Naive thymus-derived CD8-positive, alpha-beta T cell (primary cell): ENCODE data around the gene CUL4A. TPM values are rescaled to one million over a fixed set of nuclear protein-coding genes. Genes with fewer than 3 reads are reported as not detected.
A peak's percentile ranks its signal among the peaks of the same experiment; 100 is the strongest.
"Not testable (repeated sequence)": the region's sequence is repeated elsewhere in the genome, so short reads cannot be mapped to it uniquely, and the experiment has no call there.

Experiments used
- ATAC-seq, 2 donors: fragments of 150-1000 bp; cut with Tn5 transposase in 1 of 2; sonication (Bioruptor Pico), chemical (Tn5 transposase) in 1 of 2; 1 replicate in 1 of 2; 2 replicates in 1 of 2; pipeline ENCODE4 v1.10.0; 2021; ENCODE audit warnings: mild to moderate bottlenecking in 2 of 2, moderate library complexity in 2 of 2
- POLR2A ChIA-PET: fragments of 350-600 bp; sonication (Branson Sonifier 250); formaldehyde crosslinking; loops from one replicate; lab custom pipeline; 2021; ENCODE audit warnings: antibody characterized with exemption; lab: Charles Lee
- DNase-seq, 10 donors: peaks; one replicate each; pipeline versions ENCODE4 v3.0.0 to v3.0.0-alpha.2; 2020 to 2022
- H3K27ac Mint-ChIP-seq, 10 donors: one replicate each; pipeline ENCODE4 v1.8.0; 2020 to 2022; ENCODE audit warnings: mild to moderate bottlenecking in 10 of 10, mixed read lengths in 10 of 10, moderate library complexity in 4 of 10, inconsistent platforms in 1 of 10
- H3K27me3 Mint-ChIP-seq, 5 donors: one replicate each; pipeline ENCODE4 v1.8.0; 2021 to 2022; ENCODE audit warnings: mixed read lengths in 5 of 5
- H3K36me3 Mint-ChIP-seq, 3 donors: one replicate each; pipeline ENCODE4 v1.8.0; 2020 to 2022; ENCODE audit warnings: mixed read lengths in 3 of 3, mild to moderate bottlenecking in 2 of 3, inconsistent platforms in 1 of 3
- H3K4me1 Mint-ChIP-seq, 4 donors: one replicate each; pipeline ENCODE4 v1.8.0; 2021 to 2022; ENCODE audit warnings: mixed read lengths in 4 of 4
- H3K4me3 Mint-ChIP-seq, 10 donors: one replicate each; pipeline ENCODE4 v1.8.0; 2020 to 2022; ENCODE audit warnings: mild to moderate bottlenecking in 10 of 10, mixed read lengths in 10 of 10, moderate library complexity in 6 of 10, inconsistent platforms in 1 of 10
- H3K9me3 Mint-ChIP-seq, 9 donors: one replicate each; pipeline ENCODE4 v1.8.0; 2020 to 2022; ENCODE audit warnings: mixed read lengths in 9 of 9, mild to moderate bottlenecking in 3 of 9, inconsistent platforms in 1 of 9, moderate library complexity in 1 of 9
- microRNA-seq: library from miRNA; unstranded; fragments of <30 nt; microRNA quantifications from one replicate; pipeline ENCODE4 v1.2.0, GENCODE V29; 2022; ENCODE audit warnings: borderline microRNAs expressed
- polyA plus RNA-seq, 3 donors: library from polyadenylated mRNA; unstranded; fragments of 300-500 nt; fragmentation: Illumina TruSeq; gene quantifications; one replicate each; pipeline ENCODE4 v1.2.3, GENCODE V29; 2021
- total RNA-seq, 8 experiments: library from RNA in 2 of 8; stranded (reverse) in 2 of 8; gene quantifications; one replicate each; pipeline ENCODE4 v1.2.3 and lab custom pipeline; 2021 to 2026

The CUL4A gene
- total and polyA plus RNA-seq, 5 experiments from 2014 or later, result 36.1 to 90.8 (median 49.2) TPM

GRCh38 chr13:113304121-113304520, 94.7 kb downstream of the CUL4A start:
- no peak overlapping the region for H3K4me3 Mint-ChIP-seq
- ATAC-seq (no peak), DNase-seq (no peak)
- POLR2A ChIA-PET, result interaction anchor here (0.7 kb wide), 1 partner anchor 90 kb away, joined by 3 read pairs; no protein-coding TSS in a partner anchor
- H3K4me1 Mint-ChIP-seq, result peaks cover 15 to 51% (median 35%) of the 10 kb centered on the region in 4 donors
- H3K36me3 Mint-ChIP-seq, result peaks cover 0 to 43% (median 8%) of the 10 kb centered on the region in 3 donors
- H3K27me3 Mint-ChIP-seq, result no peaks in the 10 kb centered on the region
- H3K27ac Mint-ChIP-seq, result peak overlapping the region in 3 of 10 donors; percentile 25 to 62 (median 29)
- H3K9me3 Mint-ChIP-seq, result no peaks in the 10 kb centered on the region

- Mint-ChIP-seq H3K36me3 (peaks cover 0 to 53% (median 12%) of the 10 kb centered on the region in 3 donors), H3K27ac (peak overlapping the region in 3 of 10 donors; percentile 25 to 69 (median 65))
- ATAC-seq, result no peak
Measured at GRCh38 chr13:113305208-113305607, 95.8 kb downstream of the CUL4A start.

GRCh38 chr13:113307491-113307890, 98.1 kb downstream of the CUL4A start:
- H3K36me3 Mint-ChIP-seq, result peaks cover 0 to 69% (median 14%) of the 10 kb centered on the region in 3 donors
- no peak for DNase-seq
- H3K4me1 Mint-ChIP-seq, result peaks cover 14 to 36% (median 25%) of the 10 kb centered on the region in 4 donors
- H3K27me3 Mint-ChIP-seq, result no peaks in the 10 kb centered on the region
- no peak overlapping the region for H3K27ac Mint-ChIP-seq
- H3K4me3 Mint-ChIP-seq, result no peak overlapping the region
- ATAC-seq, result no peak
- no peaks in the 10 kb centered on the region for H3K9me3 Mint-ChIP-seq
- POLR2A ChIA-PET, result interaction anchor here (0.6 to 1.0 kb wide), 2 partner anchors 10 to 160 kb away, joined by 3 read pairs; no protein-coding TSS in a partner anchor

More at GRCh38 chr13:113305208-113305607, 95.8 kb downstream of the CUL4A start:
- Mint-ChIP-seq H3K4me1 (peaks cover 15 to 45% (median 31%) of the 10 kb centered on the region in 4 donors), H3K4me3 (no peak overlapping the region), H3K27me3 (no peaks in the 10 kb centered on the region), H3K9me3 (no peaks in the 10 kb centered on the region)
- POLR2A ChIA-PET, result no interaction called here
- DNase-seq, result no peak

GRCh38 chr13:113309473-113309872, 100.1 kb downstream of the CUL4A start:
- H3K4me1 Mint-ChIP-seq, result peaks cover 9 to 28% (median 15%) of the 10 kb centered on the region in 4 donors
- no peak overlapping the region for H3K27ac Mint-ChIP-seq
- no peak overlapping the region for H3K4me3 Mint-ChIP-seq
- DNase-seq (no peak), ATAC-seq (no peak)
- H3K36me3 Mint-ChIP-seq, result peaks cover 0 to 65% (median 14%) of the 10 kb centered on the region in 3 donors
- POLR2A ChIA-PET, result interaction anchor here (1.2 kb wide), 1 partner anchor 12 kb away, joined by 4 read pairs; the partner anchor contains the start of gene LAMP1
- no peaks in the 10 kb centered on the region for H3K9me3 Mint-ChIP-seq
- no peaks in the 10 kb centered on the region for H3K27me3 Mint-ChIP-seq

- peaks cover 0 to 73% (median 11%) of the 10 kb centered on the region in 3 donors for H3K36me3 Mint-ChIP-seq
- H3K4me3 Mint-ChIP-seq, result not testable (repeated sequence)
- H3K4me1 Mint-ChIP-seq, result peaks cover 0 to 13% (median 7%) of the 10 kb centered on the region in 4 donors
Measured at GRCh38 chr13:113314112-113314511, 104.7 kb downstream of the CUL4A start.

GRCh38 chr13:113314895-113315470, 105.6 kb downstream of the CUL4A start:
- Mint-ChIP-seq H3K36me3 (peaks cover 0 to 73% (median 7%) of the 10 kb centered on the region in 3 donors), H3K27ac (peak overlapping the region in 2 of 10 donors; percentile 51 to 83), H3K4me1 (peaks cover 0 to 13% (median 7%) of the 10 kb centered on the region in 4 donors)
- POLR2A ChIA-PET, ATAC-seq, H3K4me3 Mint-ChIP-seq, H3K9me3 Mint-ChIP-seq, DNase-seq, H3K27me3 Mint-ChIP-seq: not testable (repeated sequence)

More at GRCh38 chr13:113314112-113314511, 104.7 kb downstream of the CUL4A start:
- H3K9me3 Mint-ChIP-seq, DNase-seq, H3K27me3 Mint-ChIP-seq, POLR2A ChIA-PET, ATAC-seq, H3K27ac Mint-ChIP-seq: not testable (repeated sequence)

- DNase-seq (no peak), ATAC-seq (no peak)
- peaks cover 1 to 75% (median 12%) of the 10 kb centered on the region in 3 donors for H3K36me3 Mint-ChIP-seq
- no peaks in the 10 kb centered on the region for H3K9me3 Mint-ChIP-seq
- H3K4me3 Mint-ChIP-seq, result no peak overlapping the region
- POLR2A ChIA-PET, result no interaction called here
- no peaks in the 10 kb centered on the region for H3K27me3 Mint-ChIP-seq
- no peak overlapping the region for H3K27ac Mint-ChIP-seq
- H3K4me1 Mint-ChIP-seq, result peaks cover 0 to 13% (median 6%) of the 10 kb centered on the region in 4 donors
Measured at GRCh38 chr13:113315992-113316391, 106.6 kb downstream of the CUL4A start.

Small RNAs within 50 kb of the gene (microRNA-seq; reads per million reads assigned to microRNA genes)
- gene MIR8075, result not detected

Other genes with a start within 250 kb of the CUL4A start
- 10 to 100 TPM; 26.2 to 30.3 TPM for gene MCF2L, start 240.4 kb upstream of the CUL4A start, total RNA-seq
- 1 to 10 TPM in 2 of 3 donors, under 1 TPM in 1; 0.81 to 4.4 (median 2.4) TPM for gene MCF2L, start 240.4 kb upstream of the CUL4A start, polyA plus RNA-seq
- under 1 TPM; 0.14 to 0.36 TPM for gene F7, start 103.8 kb upstream of the CUL4A start, total RNA-seq
- gene F7, start 103.8 kb upstream of the CUL4A start, polyA plus RNA-seq, result under 1 TPM in 1 of 3 donors, not detected in 2; 0.16 TPM
- gene F10, start 86.8 kb upstream of the CUL4A start, total RNA-seq, result not detected
- gene F10, start 86.8 kb upstream of the CUL4A start, polyA plus RNA-seq, result not detected
- gene PROZ, start 51.0 kb upstream of the CUL4A start, total RNA-seq, result not detected
- gene PROZ, start 51.0 kb upstream of the CUL4A start, polyA plus RNA-seq, result not detected
- gene PCID2, start 944 bp upstream of the CUL4A start, total RNA-seq, result 10 to 100 TPM; 73.8 to 73.9 TPM
- 10 to 100 TPM; 64.6 to 68.6 (median 66.9) TPM for gene PCID2, start 944 bp upstream of the CUL4A start, polyA plus RNA-seq
- 100 to 1,000 TPM; 101 to 109 TPM for gene LAMP1, start 87.6 kb downstream of the CUL4A start, total RNA-seq
- 10 to 100 TPM; 22.7 to 28.1 (median 23.0) TPM for gene LAMP1, start 87.6 kb downstream of the CUL4A start, polyA plus RNA-seq
- gene GRTP1, start 154.5 kb downstream of the CUL4A start, total RNA-seq, result not detected
- gene GRTP1, start 154.5 kb downstream of the CUL4A start, polyA plus RNA-seq, result not detected
- gene ADPRHL1, start 243.9 kb downstream of the CUL4A start, total RNA-seq, result 1 to 10 TPM; 1.1 to 1.2 TPM
- gene ADPRHL1, start 243.9 kb downstream of the CUL4A start, polyA plus RNA-seq, result under 1 TPM in 2 of 3 donors, not detected in 1; 0.22 to 0.27 TPM